Activated CD4-positive, alpha-beta T cell treated with anti-CD3 and anti-CD28 coated beads, Interleukin-2, amount 50 U/mL, for 16 hours (primary cell): ENCODE results near the gene RNF125.
"Not testable (repeated sequence)": the region's sequence is repeated elsewhere in the genome, so short reads cannot be mapped to it uniquely, and the experiment has no call there.

Source experiments
- DNase-seq: peaks from one replicate; pipeline ENCODE4 v3.0.0-alpha.2; 2020

The RNF125 gene

DNA sequence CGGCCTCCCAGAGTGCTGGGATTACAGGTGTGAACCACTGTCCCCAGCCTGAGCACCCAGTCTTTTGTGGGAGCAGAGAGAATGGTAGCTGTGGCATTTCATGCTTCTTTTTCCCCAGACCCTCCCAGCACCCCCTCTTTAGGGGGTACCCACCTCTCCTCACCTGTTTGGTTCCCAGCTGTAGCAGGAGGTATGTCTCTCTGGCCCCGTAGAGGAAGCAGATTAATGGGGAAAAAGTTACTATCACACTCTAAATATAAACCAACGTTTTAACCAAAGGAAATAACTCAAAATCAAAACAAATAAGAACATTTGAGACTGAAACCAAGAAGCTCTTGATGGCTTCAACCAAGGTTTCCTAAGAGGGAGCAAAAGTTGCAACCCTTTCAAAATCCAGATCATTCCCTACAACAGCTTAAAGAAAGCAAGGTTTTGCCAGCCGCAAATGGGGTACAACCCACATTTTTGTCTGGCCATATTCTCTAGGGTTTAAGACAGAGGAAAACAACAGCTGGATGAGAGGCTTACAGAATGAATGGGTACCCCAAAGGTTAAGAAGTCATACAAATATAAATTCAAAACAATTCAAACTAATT lies 8.0 kb downstream of the RNF125 start:
- DNase-seq = no peak

DNA sequence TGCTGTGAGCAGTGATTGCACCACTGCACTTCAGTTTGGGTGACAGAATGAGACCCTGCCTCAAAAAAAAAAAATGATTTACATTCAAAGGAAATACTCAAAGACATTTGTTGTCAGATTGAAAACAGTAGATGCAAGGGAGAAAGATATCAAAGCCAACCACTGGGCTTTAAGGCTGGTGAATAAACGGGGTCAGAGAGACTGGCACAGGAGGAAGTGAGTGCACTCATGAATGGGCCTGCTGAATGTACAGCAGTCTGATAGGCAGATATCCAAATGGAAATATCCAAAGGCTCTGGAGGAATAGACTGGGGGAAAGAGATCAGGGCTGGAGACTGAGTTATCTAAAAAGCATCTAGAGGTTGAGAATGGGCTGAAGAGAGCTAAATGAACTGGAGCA lies 10.9 kb downstream of the RNF125 start:
- no peak for DNase-seq

DNA sequence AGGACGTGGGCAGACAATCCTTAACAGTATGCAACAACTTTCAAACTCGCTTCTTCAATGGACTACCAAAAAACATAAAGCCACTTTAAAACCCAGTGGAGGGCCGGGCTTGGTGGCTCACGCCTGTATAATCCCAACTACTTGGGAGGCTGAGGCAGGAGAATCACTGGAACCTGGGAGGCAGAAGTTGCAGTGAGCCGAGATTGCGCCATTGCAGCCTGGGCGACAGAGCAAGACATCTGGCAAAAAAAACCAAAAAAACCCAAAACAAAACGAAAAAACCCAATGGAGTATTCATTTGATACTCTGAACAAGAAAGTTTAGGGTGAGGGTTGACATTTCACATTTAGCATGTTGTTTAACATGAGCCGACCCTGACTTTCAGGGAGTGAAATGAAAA lies 14.0 kb downstream of the RNF125 start:
- DNase-seq = no peak

DNA sequence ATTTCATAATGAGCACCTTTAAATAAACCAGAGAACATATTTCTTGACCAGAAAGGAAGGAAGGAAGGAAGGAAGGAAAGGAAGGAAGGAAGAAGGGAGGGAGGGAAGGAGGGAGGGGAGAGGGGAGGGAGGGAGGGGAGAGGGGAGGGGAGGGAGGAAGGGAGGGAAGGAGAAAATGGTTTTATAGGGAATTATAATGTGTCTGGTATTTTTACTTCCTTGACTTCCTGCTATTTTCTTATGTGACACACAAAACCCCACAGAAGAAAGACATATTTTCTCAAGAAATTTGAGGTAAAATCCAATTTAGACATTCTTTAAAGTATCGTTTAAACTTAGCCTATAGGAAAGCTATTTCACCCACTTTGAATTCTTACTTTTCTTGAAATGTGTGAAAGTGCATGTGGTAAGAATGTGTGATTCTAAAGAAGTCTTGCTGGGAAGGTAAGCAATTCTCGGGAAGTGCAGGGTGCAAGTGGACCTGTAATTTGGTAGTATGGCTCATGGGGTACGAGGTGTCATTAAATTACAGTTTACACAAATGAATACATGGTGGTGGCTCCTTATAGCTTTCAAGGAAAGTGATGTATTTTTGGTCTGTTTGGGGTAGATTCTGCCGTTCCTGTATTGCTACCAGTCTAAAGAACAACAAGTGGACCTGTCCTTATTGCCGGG lies 18.0 kb downstream of the RNF125 start:
- DNase-seq = no peak

DNA sequence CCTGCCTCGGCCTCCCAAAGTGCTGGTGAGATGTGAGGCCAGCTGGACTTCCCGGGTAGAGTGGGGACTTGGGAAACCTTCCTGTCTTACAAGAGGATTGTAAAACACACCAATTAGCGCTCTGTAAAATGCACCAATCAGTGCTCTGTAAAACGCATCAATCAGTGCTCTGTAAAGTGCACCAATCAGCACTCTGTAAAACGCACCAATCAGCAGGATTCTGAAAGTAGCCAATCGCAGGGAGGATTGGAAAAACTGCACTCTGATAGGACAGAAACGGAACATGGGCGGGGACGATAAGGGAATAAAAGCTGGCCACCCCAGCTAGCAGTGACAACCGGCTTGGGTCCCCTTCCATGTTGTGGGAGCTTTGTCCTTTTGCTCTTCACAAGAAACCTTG lies 19.0 kb downstream of the RNF125 start:
- DNase-seq = no peak

DNA sequence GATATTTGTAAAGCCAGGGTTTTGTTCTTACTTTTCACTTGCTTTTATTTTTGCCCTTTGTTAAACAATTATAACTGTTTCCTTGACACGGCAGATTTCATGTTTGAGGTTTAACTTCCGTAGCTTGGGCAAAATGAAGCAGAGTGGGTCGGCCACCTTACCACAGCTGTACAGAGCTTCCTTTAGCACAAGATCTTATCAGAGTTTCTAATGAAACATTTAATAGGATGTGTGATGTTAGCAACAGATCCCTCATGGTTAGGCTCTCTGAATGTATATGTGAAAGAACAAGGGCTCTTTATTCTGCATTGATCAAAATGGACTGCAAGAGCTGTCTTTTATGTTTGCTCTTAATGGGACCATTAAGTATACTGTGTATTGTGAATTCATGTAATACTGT lies 22.3 kb downstream of the RNF125 start:
- peak; percentile 73 for DNase-seq

DNA sequence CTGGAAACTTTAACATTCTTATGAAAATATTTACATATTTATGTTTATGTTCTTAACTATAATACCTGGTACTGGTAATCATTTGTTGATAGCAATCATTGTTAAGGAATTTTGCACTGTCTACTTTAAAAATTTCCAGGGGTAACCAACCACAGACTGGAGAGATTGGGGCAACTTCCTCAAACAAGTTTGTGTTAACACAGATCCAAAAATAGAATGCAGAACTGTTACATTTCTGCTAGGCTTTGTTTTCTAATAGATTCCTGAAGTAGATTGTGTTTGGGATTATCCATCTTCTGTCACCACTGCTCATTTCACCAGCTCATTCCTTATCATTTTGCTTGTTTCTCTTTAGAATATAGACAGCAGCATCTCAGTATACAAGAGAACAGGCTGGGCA lies 23.7 kb downstream of the RNF125 start:
- DNase-seq = no peak

DNA sequence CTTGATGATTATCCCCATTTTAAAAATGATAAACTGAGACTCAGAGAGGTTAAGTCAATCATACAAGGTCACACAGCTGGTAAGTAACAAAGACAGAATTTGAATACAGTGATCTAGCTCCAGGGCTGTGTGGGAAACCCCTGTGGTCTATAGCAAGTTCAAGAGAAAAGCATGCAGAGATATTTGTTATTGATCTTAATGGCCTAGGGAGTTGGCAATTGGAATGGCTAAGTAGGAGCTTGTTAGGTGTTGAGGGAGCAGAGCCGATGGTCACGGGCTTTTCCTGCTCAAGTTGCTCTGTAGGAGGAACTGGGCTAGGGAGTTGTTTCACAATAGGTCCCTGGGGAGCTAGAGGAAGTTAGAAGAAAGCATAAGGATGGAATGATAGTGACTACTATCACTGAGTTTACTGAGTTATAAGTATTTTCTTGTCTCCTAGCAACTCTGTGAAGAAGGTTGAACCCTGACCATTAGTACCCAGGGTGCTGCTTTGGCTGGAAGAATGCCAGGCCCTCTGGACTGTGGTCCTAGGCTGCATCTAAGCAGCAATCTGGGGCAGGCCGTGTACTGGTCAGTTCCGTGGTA lies 30.0 kb downstream of the RNF125 start:
- DNase-seq = peak; percentile 25

DNA sequence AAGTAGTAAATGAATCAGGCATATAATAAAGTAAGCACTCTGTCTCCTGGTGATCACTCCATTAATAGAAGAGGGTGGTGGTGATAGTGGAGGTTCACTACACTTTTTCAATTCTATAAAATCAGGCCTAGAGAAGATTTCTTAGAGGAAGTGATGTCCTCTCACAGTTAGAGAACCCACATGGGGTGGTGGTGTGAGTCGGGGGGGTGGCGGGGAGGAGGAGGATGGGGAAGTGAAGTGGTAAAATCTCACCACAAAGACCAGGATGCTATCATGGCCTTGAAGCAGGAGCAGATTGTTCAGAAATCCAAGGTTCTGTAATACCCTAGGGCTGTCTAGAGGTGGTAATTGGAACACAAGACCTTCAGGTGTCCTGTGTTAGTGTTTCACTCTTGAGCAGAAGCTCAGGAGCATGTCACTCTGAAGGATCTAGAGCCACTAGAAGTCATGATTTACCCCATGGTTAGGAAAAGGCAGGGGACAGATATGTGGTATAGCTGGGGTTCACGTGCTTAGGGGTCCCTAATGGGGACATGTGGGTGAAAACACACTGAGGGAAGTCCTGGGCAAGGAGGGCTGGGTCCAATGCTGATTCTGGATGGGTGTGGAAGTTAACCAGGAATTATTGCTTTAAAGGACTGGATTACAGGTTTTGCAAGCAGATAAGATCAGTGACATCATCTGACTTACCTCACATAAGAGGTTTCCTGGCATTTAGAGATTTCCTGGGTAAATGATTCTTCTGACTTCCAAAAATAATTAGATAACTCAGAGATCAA lies 31.0 kb downstream of the RNF125 start:
- DNase-seq = peak; percentile 52

DNA sequence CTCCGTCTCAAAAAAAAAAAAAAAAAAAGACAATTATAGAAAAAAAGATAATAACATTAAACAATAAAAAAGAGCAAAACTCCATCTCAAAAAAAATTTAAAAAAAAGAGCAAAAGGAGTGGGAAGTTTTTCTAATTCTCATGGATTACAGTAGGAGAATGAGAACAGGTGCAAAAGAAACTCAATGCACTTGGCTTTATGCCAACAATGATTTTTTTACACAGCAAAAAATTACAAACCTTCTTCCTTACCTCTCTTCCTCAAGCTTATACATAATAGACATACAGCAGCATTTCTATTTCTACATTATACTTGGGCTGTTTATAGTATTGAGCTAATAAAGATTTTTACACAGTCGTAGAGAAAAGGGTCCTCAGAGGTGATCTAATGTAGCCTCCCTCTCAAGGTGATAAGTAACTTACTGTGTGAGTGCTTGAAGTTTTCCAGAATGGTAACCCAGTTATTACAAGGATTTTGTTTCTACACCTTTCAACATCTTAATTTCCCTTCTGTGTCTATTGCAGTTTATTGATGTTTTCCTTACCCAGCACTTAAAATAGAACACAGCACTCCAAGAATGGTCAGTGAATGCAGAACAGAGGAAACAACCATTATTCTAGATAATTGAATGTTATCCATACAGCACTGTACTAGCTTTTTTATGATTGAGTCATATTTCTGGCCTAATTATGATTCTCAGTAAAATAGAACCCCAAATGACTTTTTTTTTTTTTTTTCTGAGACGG lies 38.2 kb downstream of the RNF125 start:
- DNase-seq = no peak

DNA sequence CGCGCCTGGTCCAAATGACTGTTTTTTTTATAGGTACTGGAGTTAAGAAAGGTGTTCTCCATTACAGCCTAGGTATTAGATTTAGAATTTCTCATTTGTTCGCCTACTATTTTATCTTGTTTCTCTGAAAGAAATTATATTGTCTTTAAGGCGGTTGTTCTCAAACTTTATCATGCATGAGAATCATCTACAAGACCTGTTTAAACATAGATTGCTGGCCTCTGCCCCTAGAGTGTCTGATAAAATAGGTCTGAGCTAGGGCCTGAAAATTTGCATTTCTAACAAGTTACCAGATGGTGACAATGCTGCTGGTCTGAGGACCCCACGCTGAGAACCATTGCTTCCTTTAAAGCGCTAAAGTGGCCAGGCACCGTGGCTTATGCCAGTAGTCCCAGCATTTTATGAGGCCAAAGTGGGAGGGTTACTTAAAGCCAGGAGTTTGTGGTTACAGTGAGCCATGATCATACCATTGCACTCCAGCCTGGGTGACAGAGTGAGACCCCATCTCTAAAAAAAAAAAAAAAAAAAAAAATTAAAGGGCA lies 39.1 kb downstream of the RNF125 start:
- no peak for DNase-seq

DNA sequence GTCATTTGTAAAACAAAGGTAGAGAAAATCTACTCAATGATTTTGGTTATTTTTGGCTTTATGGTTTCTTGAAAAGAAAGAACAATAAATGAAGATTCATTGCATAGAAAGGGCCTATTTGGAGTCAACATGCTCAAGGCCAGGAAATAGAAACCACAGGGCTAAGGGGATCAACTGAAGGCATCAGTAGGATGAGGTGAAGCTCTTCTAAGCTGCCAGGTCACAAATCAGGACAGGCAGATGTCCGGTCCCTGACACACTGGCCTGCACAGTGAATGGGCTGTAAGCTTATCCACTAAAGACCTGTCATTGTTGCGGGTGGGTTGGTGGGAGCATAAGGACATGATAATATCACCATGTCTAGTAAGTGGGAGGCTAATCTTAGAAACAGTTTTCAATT lies 41.4 kb downstream of the RNF125 start:
- no peak for DNase-seq

DNA sequence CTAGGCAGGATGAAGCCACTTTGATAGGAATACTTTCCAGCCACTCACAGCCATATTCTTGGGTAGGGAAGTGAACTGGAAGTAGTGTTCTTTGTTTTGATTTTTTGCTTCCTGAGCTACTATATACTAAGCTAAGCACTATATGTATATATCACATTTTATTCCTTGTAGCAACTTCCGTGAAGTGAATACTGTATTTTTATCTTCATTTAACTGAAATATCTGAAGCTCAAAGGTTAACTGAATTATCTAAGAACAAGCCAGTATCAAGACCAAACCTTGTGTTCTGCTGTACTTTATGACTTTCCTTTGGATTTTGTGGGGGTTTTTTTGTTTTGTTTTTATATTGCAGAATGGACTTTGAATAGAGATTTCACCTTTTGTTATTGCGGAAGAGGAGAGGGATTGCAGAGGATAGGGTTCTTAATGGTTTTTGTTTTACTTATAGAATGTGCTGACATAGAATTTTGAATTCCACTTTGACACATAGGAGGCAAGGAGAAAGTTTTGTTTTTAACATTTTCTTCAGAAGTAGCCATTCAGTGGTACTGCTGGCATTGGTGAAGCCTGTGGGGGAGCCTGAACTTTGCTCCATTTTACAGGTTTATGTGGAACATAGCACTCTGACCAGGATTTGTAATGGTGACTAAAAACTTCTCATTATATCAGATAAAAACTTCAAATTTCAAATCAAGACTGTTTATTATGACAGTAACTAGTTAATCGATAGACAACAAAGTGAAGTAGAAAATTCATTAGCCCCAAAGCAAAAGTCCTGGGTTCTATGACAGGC lies 48.9 kb downstream of the RNF125 start:
- no peak for DNase-seq

DNA sequence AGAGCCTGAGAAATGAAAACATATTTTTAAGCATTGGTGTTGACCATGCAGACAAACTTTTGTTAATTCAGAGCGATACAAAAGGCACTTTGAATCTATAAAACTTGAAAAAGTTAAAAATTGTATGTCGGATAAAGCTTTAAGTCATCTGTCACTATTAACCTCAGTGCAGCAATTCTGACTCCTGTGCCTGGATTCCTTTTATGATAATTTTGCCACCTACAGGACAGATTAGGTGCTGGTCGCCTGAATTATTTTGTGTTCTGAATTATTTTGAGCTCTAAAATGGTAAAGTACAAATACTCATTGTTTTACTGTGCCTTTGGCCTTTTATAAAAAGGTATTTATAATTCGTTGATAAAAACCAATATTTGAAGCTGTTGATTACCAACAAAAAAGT lies 53.7 kb downstream of the RNF125 start:
- DNase-seq = peak; percentile 33

DNA sequence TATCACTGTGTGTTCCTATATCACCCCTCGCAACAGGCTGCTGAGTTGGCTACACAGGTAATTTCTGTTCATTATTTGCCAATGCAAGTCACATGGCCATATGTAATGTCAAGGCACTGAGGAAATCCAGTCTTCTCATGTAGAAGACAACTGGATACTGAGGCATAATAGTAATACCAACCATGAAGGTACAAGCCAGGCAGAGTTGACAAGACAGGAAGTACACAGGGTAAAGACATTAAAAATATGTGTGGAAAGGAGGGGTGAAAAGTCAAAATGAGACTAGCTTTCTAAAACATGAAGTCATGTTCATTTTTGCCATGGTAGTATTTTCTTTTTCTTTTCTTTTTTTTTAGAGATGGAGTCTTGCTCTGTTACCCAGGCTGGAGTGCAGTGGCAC lies 55.6 kb downstream of the RNF125 start:
- peak; percentile 55 for DNase-seq

DNA sequence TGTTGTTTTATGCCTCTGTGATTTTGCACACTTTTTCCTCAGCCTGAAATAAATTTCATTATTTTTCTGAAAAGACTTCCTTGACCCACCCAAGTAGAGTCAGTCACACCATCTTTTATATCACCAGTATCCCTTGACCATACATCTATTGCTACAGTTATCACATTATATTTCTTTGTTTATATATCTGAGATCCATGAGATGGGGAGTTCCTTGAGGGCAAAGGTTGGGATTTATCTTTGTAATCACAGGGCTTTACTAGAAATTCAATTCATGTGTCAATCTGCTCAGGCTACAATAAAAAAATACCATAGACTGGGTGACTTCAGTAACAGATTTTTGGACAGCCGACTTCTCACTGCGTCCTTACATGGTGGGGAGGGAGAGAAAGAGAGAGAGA lies 60.2 kb downstream of the RNF125 start:
- no peak for DNase-seq

DNA sequence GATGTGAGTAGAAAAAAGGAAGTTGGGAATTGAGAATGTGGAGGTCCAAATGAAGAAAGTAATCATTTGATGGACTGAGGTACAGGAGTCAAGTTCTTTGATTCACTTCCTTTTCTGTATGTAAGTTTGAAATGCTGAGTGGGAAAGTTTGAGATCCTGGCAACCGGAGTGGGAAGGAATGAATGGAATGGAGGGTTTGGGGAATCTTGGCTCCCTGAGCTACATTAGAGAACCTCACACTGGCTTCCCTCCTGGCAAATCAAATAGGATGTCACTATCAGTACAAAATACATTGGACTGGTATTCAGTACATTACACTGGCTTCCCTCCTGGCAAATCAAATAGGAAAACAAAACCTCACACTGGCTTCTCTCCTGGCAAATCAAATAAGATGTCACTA lies 63.3 kb downstream of the RNF125 start:
- no peak for DNase-seq

DNA sequence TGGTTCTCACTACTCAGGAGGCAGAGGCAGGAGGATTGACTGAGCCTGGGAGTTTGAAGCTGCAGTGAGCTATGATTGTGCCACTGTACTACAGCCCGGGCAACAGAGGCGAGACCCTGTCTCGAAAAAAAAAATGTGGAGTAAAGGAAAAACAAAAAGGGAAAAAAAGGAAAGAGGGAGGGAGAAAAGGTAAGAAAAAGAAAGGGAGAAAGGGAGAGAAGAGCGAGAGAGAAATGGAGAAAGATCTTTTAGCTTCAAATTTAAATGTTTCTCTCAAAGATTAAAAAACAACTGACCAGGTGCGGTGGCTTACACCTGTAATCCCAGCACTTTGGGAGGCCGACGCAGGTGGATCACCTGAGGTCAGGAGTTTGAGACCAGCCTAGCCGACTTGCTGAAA lies 65.2 kb downstream of the RNF125 start:
- DNase-seq = no peak

DNA sequence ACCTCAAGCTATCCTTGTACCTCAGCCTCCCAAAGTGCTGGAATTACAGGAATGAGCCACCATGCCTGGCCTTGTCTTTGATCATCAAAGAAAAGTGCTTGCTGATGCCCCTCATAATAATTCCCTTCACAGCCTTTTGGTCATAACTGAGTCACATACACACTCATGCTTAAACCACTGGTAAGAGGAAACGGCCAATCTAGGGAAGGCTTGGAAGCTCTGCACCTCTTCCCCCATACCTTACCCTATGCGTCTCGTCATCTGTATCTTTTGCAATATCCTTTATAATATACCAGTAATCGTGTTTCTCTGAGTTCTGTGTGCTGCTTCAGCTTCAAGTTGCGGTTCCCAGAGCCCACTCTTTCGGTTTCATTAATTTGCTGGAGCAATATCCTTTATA lies 68.3 kb downstream of the RNF125 start:
- no peak for DNase-seq

DNA sequence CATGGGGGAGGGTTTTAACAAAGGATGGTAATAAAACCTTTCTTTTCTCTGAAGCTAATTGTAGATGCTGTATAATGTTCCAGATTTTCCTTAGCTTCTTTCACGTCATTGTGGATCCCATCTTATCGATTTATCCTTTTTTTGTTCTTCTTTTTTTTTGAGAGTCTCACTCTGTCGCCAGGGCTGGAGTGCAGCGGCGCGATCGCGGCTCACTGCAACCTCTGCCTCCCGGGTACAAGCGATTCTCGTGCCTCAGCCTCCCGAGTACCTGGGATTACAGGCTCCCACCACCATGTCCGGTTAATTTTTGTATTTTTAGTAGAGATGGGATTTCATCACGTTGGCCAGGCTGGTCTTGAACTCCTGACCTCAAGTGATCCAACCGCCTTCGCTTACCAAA lies 72.2 kb downstream of the RNF125 start:
- DNase-seq = not testable (repeated sequence)

DNA sequence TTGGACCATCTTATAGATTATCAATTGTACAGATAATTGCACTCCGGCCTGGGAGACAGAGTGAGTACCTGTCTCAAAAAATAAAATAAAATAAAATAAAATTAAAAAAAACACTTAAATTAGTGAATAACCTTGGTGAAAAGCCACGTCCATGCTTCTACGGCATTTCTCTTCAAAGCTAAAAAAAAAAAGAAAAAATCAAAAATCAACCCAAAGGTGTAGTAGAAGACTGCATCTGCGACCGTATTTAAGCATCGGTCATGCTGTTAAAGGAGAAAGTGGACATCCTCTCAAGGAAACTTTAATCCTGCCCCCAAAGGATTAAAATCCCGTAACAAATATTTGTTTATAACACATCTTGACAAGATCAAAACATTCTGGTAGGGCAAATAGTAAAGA lies 72.7 kb downstream of the RNF125 start:
- no peak for DNase-seq
